HG03135 (cell line): ENCODE results near the gene CDK4.

Source experiments
- ATAC-seq: cut with Tn5 transposase; IDR thresholded peaks from one replicate; pipeline ENCODE4 v1.9.1; 2021; ENCODE audit warnings: mild to moderate bottlenecking, moderate library complexity; ENCODE audit not compliant: unreplicated experiment

Gene CDK4

DNA sequence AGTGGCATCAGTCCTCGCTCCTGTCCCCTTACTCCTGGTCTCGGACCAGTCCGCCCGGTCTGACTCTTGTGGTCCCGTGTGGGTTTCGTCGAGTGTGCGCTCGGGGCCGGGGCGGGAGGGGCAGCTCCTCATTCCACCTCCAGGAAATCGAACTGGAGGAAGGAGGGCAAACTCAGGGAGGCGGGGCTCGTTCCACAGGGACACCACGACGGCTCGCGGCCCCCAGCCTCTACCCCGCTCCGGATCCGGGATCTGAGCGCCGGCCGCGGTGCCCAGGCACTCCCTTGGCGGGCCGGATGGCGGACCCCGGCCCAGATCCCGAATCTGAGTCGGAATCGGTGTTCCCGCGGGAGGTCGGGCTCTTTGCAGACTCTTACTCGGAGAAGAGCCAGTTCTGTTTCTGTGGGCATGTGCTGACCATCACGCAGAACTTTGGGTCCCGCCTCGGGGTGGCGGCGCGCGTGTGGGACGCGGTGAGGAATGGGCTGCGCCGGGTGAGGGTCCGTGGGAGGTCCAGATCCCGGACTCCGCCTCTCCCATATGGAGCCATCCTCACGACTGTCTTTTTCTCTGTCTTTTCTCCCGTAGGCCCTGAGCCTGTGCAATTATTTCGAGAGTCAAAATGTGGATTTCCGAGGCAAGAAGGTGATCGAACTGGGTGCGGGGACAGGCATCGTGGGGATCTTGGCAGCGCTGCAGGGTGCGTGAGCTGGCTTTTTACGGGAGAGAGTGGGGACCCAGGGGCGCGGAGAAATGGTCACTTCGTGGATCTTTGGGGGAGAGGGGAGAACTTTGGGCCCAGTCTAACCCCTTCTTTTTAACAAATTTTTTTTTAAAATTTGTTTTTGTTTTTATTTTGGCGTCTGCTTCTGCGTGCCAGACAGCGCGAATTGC, 20.6 kb upstream of the CDK4 start, which contains the start of gene EEF1AKMT3:
Gene EEF1AKMT3 (plus strand): TSS at position 186 of the 894 bp plus-strand sequence. CDS start 111 bp downstream, at position 297.
- peak; percentile 8 for ATAC-seq

DNA sequence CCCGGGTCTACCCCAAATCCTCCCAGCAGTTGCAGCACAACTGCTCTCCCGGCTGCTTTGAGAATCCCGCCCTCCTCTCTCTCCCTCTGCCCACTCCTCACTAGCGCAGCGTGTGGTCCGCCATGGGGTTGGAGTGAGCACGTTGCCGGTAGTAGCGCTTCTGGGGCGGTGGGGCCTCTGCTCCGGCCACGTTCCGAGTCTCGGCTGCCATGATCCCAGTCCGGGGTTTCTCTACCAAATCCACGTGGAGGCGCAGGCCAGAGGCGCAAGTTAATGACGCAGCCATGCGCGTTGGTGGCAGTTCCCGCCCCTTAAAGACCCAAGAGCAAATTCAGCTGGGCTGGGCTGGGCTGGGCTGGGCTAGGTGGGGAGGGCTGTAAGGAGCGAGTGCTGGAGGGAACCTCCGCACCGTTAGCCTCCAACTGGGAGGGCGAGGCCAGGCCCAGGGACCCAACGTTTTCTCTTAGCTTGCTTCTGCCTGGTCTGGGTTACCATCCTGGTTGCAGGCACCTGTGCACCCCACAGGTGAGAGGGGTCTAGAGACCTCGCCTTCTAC, 19.8 kb upstream of the CDK4 start, which contains the start of gene METTL1:
Gene METTL1 (minus strand): TSS at position 233 of the 556 bp plus-strand sequence. CDS start 22 bp downstream, at position 211.
- ATAC-seq: peak; percentile 77

DNA sequence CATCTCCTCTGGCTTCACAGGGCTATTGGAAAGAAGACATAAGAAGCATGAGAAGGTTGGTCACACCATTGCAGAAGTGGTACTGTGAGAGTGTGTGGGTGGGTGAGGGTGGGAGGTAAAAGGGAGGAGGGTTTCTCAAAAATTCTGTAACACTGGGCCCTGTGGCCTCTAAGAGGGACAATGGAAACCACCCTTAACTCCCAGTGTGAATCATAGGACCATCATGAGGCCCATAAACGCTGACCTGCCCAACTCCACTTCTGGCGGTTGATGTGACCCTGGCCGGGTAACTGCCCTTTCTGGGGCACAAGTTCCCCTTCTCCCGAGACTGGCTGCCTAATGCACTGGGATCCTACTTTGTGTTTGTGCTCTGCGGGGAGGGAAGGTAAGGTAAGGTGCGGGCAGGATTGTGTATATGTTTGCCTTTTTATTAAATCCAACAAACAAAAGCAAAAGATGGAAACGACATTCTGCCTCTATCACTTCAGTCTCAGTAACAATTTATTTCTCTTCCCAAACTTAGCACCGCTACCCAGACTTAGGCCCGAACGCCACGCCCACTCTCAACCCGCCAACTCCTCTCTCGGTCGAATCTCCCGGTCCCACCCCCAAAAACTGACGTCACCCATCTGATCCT, 19.2 kb upstream of the CDK4 start:
- ATAC-seq: peak; percentile 80

DNA sequence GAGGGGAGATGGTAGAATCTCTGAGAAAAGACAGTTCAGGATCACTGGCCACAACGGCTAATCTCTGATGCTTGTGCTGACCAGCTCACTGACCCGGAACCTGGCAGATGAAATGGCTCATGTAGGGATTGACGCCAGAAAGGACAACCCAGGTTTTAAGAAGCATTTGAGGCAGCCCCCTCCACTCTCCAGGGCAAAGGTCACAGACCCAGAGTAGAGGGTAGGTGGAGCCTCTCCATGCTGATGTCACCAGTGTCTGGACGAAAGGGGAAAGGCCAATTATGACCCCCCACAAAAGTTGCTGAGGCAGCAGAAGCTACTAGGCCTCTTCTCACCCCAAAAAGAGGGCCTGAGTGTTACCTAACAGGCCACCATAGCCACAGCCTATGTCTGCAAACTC, 18.6 kb upstream of the CDK4 start:
- ATAC-seq: no peak

DNA sequence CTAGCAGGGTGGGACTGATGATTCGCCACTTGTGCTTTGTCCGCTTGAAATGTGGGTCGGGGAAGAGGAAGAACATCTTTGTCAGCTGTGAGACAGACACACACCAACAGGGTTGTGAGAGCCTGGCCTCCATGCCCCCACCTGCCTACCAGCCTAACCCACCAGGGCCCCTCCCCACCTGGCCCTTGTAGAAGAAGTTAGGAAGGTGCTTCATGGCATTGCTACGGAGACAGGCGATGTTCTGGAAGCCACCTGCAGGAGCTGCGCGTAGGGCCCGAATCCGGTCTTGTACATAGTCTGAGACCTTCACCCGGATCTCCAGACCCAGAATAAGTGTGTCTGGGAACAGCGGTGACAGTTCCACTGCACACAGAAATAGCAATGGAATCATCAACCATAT, 17.5 kb upstream of the CDK4 start:
- ATAC-seq: no peak

DNA sequence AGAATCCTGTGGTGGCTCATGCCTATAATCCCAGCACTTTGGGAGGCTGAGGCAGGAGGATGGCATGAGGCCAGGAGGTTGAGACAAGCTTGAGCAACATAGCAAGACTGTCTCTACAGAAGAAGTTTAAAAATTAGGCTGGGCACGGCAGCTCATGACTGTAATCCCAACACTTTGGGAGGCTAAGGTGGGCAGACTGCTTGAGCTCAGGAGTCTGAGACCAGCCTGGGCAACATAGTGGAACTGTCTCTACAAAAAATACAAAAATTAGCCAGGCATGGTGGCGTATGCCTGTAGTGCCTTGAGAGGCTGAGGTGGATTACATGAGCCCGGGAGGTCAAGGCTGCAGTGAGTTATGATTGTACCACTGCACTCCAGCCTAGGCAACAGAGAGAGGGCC, 15.8 kb upstream of the CDK4 start:
- no peak for ATAC-seq

DNA sequence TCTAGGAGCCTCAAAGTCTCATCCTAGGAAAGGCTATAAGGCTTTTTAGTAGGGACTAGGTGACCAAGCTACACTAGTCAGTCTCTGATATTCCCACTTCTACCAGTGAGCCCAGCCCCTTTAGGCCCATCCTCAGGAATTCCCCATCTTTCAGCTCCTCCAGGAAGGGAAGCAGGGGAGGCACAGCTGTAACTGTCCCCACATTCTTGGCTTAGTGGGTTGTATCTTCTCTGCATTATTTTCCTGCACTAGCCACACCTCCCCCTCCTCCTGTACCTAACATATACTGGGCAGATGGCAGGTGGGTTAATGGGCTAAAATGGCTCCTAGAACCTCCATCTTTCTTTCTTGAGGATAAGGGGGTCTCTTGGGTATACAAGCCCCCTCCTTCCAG, 15.2 kb upstream of the CDK4 start:
- ATAC-seq: no peak

DNA sequence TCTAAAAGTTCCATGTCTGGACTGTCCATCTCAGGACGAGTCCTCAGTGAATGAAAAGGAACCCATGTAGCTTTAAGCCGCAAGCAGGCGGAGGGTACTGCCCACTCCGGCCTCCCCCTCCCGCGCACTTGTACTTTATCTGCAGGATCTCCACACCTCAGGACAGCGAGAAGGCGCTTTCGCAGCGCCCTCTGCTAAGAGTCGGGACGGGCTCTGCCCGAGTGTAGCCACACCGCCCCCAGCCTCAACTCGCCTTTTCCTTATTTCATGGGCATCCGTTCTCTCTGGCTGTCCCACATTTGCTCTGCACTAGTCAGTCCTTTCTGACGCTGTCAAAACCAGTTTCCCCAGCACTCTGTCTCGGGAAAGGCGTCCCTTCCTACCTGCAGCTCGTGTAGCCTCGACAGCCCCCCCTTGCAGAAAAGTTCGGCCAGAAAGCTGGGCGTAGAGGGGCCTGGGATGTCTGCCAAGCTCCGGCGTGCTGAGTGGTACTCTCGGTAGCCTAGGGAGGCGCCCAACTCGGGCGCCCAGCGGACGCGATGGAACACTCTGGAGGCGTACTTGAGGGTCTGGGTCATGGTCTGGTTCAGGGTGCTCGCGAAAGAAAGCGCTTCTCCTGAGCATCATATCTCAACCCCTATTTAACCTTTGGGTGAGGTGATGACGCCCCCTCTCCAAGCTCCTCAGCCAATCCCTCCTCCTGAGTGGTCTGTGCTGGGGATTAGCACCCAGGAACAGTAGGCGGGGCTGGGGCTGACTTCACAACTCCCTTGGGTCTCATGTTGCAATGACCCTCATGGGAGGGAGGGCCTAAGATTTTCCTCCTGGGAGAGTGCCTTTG, 14.6 kb upstream of the CDK4 start, which contains the start of gene CYP27B1:
Gene CYP27B1 (minus strand): TSS at position 615 of the 841 bp plus-strand sequence. CDS start 37 bp downstream, at position 578.
- ATAC-seq: no peak

DNA sequence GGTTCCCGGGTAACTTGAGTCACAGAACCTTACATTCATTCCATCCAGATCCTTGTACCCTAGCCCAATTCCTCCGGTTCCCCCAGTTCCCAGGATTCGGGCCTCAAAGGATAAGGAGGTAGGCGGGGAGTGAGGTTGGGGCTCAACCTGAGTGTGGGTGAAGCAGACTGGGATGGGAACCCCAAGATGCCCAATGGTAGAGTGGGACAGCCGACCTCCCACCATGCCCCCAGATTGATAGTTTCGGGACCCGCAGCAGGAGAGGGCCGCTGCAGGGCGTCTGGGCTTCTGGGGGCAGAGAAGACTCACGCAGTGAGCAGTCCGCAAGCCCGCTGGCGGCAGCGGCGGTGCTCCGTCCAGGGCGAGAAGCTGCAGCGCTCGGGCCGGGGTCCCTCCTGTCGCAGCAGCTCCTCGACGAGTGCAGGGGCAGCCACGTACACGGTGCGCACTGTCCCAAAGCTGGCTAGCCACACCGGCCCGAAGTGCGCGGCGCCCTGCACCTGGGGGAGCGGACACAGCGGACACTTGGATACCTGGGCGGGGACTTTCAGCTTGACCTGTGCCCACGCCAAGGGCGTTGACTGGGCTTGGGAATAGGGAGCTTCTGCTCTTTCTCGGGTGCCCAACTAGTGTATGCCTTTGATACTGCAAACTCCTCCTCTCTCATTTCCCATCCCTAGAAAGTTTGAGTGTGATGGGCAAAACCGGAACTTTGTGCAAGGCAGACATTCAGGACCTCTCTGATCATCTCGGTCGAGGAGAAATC, 13.8 kb upstream of the CDK4 start:
- ATAC-seq: no peak

DNA sequence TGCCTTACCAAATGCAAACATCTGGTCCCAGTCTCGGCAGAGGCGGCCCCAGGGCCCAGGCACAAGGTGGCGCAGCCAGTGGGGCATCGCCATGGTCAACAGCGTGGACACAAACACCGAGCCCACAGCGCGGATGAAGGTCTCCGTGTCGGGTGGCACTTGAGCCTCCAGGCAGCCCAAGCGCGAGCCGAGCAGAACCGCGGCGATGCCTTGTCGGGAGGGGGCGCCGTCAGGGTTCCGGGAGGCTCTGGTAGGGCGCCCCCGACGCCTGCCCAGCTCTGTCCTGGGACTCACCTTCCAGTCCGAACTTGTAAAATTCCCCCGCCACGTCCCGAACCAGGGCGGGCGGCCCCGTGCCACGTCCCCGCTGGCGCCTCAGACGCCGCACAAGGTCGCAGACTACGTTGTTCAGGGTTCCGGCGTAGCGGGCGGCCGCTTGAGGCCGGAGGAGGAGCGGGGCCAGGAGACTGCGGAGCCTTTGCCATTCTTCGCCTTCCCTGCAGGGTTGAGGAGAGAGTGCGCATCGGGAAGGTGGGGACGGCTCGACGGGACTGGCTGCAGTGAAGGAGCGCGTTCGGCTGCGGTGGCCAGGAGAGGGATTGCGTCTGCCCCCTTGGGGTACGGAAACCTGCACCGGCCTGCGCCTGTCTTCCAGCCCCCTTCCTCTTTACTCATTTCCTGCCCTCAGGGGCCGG, 13.0 kb upstream of the CDK4 start:
- no peak for ATAC-seq

DNA sequence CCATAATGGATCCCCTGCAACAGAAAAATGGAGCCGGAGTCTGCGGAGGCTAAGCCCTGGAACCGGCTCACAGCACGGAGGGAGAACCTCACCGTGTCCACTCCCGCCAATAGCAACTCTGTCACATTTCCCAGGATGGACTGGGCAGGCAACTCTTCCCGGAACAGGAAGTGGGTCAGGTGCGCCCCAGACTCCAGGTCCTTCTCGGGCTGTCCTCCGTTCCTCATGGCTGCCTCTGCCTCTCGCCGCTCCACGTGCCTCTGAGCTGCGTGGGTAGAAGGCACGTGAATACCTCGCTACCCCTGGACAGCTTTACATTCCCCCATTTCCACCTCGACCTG, 12.5 kb upstream of the CDK4 start:
- ATAC-seq: no peak

DNA sequence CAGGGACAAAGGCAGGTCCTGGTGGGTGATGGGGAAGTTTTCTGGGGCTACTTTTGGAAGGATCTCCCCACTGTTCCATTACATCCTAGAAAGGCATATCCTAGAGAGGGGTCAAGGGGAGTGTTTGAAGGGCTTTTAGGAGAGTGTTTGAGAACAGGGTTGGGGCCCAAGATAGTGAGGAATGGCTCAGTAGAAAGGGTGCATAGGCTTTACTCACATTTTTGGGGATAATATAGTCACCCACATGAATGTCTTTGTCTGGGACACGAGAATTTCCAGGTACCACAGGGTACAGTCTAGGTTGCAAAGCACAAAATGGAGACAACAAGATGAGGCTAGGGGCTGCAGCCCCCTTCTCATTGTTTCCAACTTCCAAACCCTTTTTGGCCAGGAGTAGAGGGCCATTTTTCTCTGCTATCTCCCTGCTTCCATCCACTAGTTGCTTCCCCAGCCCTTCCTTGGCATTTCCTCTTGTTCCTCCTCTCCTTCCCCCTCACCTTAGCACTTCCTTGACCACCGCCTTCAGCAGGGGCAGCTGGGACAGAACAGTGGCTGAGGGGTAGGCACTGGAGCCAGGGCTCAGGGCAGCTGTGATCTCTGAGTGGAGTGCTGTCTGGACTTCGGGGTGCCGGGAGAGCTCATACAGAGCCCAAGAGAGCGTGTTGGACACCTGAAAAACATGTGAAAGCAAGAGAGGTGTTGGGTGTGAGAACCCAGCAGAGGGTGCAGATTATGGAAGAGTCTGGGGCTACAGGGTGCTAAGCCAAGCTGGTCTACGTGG, 12.0 kb upstream of the CDK4 start:
- ATAC-seq: no peak

DNA sequence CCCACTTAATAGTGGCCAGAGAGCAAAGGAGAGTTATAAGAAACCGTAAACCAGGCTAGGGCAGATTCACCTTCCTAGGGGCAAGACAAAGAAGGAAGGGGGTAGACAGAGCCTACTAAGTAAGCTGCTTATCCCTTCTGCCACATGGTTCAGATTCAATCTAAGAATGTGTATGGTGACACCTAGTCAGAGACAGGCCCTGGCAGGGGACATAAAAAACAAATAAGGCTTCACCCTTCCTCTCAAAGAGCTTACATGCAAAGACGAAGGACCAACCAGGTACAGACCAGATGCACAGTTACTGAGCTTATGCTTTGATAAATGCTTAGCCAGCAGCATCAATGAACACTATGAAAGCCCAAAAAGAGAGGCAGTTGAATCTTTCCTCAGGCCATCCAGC, 10.4 kb upstream of the CDK4 start:
- no peak for ATAC-seq

DNA sequence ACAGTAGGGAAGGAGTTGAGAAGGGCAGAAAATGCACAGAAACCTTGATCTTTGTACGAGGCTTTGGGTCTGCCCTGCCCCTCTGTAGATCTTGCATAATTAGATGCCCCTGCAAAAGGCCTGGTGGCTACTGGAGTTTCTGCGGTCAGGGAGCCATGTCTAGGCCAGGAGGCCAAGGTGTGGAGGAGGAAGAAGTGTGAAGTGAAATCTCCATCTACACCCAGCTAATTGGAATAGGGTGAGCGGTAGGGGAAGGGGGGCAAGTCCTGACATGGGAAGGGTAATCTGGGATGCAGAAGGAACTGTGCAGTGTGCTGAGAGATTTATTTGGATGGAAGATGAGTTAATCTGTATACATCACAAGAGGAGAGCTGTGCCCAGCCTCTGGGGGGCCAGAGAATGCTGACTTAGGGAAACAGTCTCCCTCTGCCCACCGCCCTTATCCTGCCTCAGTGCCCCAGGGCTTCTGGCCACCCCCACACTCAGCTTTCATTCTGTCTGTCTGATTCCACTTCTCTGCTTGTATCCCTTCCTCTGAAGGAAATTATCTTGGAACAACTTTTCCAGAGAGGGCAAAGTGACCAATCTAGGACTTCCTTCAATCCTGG, 9.4 kb upstream of the CDK4 start:
- no peak for ATAC-seq

DNA sequence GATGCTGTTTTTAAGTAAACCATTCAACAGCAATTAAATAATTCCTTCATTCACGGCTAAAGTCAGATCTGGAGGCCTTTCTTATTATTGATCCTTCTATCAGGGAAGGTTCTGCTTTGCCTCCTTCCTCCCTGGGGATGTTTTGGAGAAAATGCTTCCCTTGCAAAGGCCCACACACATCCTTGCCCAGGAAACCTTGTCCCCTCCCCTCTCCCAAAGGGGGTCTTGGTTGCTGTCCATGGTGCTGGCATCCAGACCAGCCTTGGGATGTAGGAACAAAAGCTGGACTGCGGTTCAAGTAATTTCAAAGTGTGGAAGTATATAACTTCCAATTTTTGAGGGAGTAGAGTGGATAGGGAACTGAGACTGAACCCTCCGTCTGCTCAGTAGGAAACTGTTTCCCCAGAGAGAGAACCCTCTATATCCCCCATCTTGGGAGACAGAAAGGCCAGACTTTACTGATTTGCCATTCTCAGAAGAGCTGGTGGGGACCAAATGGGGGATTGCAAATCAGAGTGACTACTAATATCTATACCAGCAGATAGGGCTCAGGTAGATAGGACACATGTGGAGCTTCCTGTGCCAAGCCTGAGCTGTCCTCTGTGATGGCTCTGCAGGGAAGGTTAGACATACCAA, 8.4 kb upstream of the CDK4 start:
- ATAC-seq: no peak

DNA sequence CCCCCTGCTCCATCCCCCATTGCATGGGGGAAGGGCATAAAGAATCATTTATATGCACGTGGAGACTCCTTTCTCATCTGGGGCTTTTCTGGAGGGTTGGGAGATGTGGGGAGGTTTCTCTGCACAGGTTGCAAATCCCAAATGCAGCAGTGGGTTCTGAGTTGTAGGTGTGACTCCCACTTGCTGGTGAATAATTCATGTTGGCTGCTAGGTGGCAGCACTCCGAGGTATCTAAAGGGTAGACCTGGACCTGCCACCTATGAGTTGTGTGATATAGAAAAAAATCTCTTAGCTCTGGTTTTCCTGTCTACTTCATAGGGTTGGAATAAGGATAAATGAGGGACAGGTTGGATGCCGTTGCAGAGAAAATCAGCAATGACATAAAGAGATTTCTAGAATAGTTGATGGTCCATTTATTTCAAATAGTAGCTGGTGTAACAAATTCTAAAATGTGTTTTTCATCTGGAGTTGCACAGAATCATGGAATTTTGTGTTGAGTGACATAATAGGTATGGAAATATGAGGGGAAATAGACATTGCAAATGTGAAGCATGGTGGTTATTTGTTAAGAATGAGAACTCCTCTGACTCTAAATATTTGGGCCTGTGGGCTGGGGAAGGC, 7.4 kb upstream of the CDK4 start:
- no peak for ATAC-seq

DNA sequence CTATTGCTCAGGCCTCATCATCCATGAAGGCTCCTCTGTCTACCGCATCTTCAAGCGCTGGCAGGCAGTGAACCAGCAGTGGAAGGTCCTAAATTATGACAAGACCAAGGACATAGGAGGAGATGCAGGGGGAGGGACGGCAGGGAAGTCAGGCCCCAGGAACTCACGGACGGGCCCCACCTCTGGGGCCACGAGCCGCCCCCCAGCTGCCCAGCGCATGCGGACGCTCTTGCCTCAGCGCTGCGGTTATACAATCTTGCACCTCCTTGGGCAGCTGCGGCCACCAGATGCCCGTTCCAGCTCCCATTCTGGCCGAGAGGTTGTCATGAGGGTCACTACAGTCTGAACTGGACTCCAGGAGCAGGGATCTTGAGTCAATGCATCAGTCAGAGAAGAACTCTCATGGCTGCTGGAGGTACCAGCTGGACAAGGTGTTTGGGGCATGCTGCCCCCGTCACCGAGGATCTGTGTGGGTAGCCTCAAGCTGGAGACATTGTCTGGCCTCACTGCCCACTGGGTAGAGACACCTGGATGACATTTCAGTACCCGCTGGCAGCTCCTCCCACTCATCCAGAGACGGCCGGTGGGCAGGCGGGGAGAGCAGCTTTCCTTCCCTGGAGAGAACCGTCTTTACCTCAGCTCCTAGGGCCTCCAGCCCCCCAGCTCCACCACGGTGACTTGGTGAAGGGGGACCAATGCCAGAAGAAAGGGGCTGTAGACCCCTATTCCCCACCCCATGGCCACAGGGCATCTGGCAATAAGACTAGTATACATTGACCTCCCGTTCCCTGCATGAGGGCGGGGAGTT, 6.6 kb upstream of the CDK4 start:
- no peak for ATAC-seq
